GM12891 (cell line): ENCODE results near the gene POLR1G.

ENCODE experiments used
- DNase-seq: peaks from one replicate; pipeline ENCODE4 v3.0.0; 2011; ENCODE audit warnings: low spot score; ENCODE audit not compliant: insufficient read length
- FAIRE-seq: peaks from 2 replicates; lab custom pipeline; 2011; peaks lifted over from hg19 to GRCh38; lab: Jason Lieb, UNC
- POLR2A ChIP-seq: IDR thresholded peaks from 2 replicates; pipeline ENCODE4 v1.6.1; 2011; ENCODE audit warnings: low read depth, low read length, control low read depth
- POLR2AphosphoS5 ChIP-seq: IDR thresholded peaks from 2 replicates; pipeline ENCODE4 v1.6.1; 2011; ENCODE audit warnings: low read depth, low read length, control low read depth
- POU2F2 ChIP-seq: IDR thresholded peaks from 2 replicates; pipeline ENCODE4 v1.6.1; 2011; ENCODE audit warnings: low read depth, mild to moderate bottlenecking, control low read depth, low read length, moderate library complexity
- SPI1 ChIP-seq: IDR thresholded peaks from 2 replicates; pipeline ENCODE4 v1.6.1; 2011; ENCODE audit warnings: low read depth, low read length, control low read depth
- TAF1 ChIP-seq: IDR thresholded peaks from 2 replicates; pipeline ENCODE4 v1.6.1; 2011; ENCODE audit warnings: low read depth, low read length, control low read depth

Gene POLR1G

DNA sequence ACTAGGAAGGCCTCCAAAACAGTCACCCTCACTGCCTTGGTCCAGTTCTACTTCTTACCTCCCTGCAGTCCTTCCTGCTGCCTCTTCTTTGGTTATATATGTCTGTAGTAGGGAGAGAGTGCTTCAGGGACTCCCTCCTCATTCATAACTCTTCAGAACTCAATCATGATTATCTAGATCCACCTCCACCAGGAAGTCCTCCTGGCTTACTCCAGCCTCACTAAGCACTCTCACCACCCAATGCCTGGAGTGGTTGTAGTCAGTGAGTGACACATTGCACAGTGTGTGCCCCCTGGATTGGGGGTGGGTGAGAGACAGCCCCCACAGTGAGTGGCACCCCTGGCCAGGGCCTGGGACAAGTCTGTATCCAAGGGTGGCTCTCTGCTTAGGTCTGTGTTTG, 51.3 kb downstream of the POLR1G start:
- TF ChIP-seq POU2F2 (no peak), POLR2AphosphoS5 (no peak), TAF1 (no peak), POLR2A (no peak), SPI1 (no peak)
- no peak for DNase-seq
- FAIRE-seq = no peak
